Activated B cell treated with CpG ODN at 0.5 μM for 24 hours (primary cell): ENCODE measurements around the gene NEK10. TPM values are rescaled to one million over a fixed set of nuclear protein-coding genes. Genes with fewer than 3 reads are reported as not detected.

Source experiments
- ATAC-seq: fragments of 200-7000 bp; cut with Tn5 transposase; one replicate; pipeline ENCODE4 v1.10.0; 2021; ENCODE audit warnings: low read depth, mild to moderate bottlenecking, moderate library complexity
- CTCF ChIA-PET: fragments of 350-600 bp; sonication (Branson Sonifier 250); formaldehyde crosslinking; loops from one replicate; lab custom pipeline; 2021; ENCODE audit warnings: antibody characterized with exemption; lab: Charles Lee
- POLR2A ChIA-PET: fragments of 350-600 bp; sonication (Branson Sonifier 250); formaldehyde crosslinking; loops from one replicate; lab custom pipeline; 2021; ENCODE audit warnings: antibody characterized with exemption; lab: Charles Lee
- DNase-seq: peaks from one replicate; pipeline ENCODE4 v3.0.0; 2022
- H3K27ac Mint-ChIP-seq: one replicate; pipeline ENCODE4 v1.8.0; 2020; ENCODE audit warnings: mixed read lengths
- H3K27me3 Mint-ChIP-seq: one replicate; pipeline ENCODE4 v1.8.0; 2021; ENCODE audit warnings: mixed read lengths
- H3K36me3 Mint-ChIP-seq: one replicate; pipeline ENCODE4 v1.8.0; 2021; ENCODE audit warnings: low read depth, mixed read lengths
- H3K4me1 Mint-ChIP-seq: one replicate; pipeline ENCODE4 v1.8.0; 2021; ENCODE audit warnings: mixed read lengths
- H3K4me3 Mint-ChIP-seq: one replicate; pipeline ENCODE4 v1.8.0; 2020; ENCODE audit warnings: mild to moderate bottlenecking, mixed read lengths
- H3K9me3 Mint-ChIP-seq: one replicate; pipeline ENCODE4 v1.8.0; 2020; ENCODE audit warnings: mixed read lengths
- intact Hi-C: fragments of 100-400 bp; cut with micrococcal nuclease; formaldehyde crosslinking; loops from one replicate; pipeline ENCODE4 v1.15.1; 2024
- total RNA-seq: library from RNA; stranded (reverse); gene quantifications from 2 replicates; pipeline ENCODE4 v1.2.3, GENCODE V29; 2022
- TF ChIP-seq, protein P1 (sequence below): fragments of 200-600 bp; IDR thresholded peaks from one replicate; pipeline ENCODE4 v1.8.0; 2022; ENCODE audit warnings: antibody characterized with exemption, mild to moderate bottlenecking

The NEK10 gene
- total RNA-seq, 1 donor from 2014 or later, result 0.84 TPM

DNA sequence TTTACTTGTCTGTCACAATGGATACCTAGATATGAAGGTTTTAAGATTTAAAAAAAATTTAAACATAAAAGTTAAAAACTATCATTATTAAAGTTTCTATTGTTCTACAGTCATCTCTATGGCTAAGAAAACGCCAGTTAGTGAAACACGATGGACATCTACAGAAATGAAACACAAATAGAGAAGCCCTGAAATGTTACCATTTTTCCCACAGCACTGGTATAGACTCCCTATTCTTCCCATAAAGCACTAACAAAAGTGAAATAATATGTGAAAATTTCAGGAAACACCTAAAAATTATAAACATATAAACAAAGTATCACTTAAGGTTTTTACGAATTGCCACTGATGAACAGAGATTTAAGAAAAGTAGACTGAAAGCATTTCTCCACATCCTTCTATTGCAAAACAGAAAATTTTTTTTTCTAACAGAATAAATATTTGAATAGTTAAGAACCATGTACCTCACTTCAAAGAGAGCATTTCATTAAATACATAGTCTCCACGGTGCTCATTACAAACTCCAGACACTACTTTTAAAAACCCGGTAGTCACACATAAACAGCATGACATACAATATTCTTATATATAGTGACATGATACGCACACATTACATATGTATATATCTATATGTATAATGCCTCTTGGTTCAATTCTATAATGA is 7.1 kb upstream of the NEK10 start:
- no peak for ATAC-seq
- ChIA-PET CTCF (no interaction called here), POLR2A (no interaction called here)

DNA sequence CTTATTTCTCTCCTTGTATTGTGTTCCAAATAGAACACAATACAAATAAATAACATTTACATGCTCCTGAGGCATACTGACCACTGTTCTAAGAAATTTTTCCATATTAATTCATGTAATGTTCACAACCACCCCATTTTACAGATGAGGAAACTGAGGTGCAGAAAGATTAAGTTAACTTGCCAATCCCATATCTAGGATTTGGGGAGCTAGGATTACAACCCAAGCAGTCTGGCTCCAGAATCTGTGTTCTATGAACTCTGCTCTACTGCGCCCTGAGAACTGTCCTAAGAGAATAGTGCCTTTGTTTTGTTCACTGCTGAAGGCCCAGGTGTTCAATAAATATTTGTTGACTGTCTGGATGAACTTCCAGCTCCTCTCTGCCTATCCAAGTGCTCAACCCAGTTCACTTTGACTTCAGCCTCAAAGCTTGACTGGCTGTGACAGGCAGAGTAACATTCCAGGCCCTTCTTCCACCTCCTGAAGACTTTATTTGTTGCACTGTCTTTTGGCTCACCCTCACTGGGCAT is 3.1 kb downstream of the NEK10 start:
- intact Hi-C loops, result no loop called here
- Mint-ChIP-seq H3K36me3 (peaks cover 2% of the 10 kb centered on the region), H3K4me3 (no peak overlapping the region), H3K4me1 (peaks cover 16% of the 10 kb centered on the region), H3K9me3 (no peaks in the 10 kb centered on the region), H3K27me3 (no peaks in the 10 kb centered on the region), H3K27ac (no peak overlapping the region)
- POLR2A ChIA-PET, result no interaction called here
- DNase-seq (no peak), ATAC-seq (no peak)
- CTCF ChIA-PET, result interaction anchor here (0.6 to 1.8 kb wide), 3 partner anchors 8 to 101 kb away, joined by 3 to 5 read pairs (median 4); no protein-coding TSS in a partner anchor
- TF ChIP-seq, protein P1, sequence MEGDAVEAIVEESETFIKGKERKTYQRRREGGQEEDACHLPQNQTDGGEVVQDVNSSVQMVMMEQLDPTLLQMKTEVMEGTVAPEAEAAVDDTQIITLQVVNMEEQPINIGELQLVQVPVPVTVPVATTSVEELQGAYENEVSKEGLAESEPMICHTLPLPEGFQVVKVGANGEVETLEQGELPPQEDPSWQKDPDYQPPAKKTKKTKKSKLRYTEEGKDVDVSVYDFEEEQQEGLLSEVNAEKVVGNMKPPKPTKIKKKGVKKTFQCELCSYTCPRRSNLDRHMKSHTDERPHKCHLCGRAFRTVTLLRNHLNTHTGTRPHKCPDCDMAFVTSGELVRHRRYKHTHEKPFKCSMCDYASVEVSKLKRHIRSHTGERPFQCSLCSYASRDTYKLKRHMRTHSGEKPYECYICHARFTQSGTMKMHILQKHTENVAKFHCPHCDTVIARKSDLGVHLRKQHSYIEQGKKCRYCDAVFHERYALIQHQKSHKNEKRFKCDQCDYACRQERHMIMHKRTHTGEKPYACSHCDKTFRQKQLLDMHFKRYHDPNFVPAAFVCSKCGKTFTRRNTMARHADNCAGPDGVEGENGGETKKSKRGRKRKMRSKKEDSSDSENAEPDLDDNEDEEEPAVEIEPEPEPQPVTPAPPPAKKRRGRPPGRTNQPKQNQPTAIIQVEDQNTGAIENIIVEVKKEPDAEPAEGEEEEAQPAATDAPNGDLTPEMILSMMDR, result no peak

More for the DNA sequence above, 7.1 kb upstream of the NEK10 start:
- Mint-ChIP-seq H3K27me3 (no peaks in the 10 kb centered on the region), H3K27ac (no peak overlapping the region), H3K4me1 (no peaks in the 10 kb centered on the region), H3K4me3 (no peak overlapping the region), H3K9me3 (no peaks in the 10 kb centered on the region), H3K36me3 (peaks cover 28% of the 10 kb centered on the region)
- intact Hi-C loops, result no loop called here
- no peak for DNase-seq
- TF ChIP-seq, protein P1, result no peak

DNA sequence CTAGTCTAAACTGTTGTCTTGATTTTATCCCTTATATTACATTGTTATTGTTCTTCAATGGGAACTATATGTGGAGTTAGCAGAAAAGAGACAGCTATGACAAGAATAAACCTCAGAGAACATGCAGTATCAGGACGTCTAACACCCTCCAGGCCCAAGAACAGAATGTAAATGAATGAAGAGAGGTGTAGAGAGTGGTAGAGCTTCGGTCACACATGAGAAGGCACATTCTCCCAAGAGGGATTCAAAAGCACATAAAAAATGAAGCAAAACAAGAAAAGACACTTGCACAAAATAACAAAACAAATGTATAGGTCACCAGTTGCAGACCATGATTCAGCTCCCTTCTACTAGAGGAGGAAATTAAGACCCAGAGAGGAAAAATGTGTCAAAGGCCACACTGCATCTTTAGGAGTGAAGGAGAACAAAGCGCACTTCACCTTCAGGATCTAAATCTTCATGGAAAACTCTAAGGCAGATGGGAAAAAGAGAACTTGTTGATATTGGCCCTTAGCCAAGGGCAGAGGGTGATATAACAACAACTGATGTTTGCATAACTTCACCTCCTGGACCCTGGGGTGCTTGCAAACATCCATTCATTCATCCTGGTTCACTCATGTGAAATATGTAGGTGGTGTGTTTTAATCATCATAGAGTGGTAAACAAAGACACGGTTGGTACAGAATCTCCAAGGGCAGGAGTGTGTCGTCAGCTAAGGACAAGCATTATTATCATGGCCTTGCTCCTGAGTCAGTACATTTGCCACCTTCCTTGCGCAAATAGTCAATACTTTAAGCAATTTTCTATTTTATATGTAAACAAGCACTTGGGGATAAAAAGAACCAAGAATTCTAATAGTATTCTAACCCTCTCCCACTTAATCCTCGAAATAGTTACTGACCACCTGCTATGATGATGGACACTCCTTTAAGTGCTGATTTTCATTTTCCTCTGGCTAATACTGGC is 8.8 kb downstream of the NEK10 start:
- intact Hi-C loops, result no loop called here
- CTCF ChIA-PET, result interaction anchor here (1.1 kb wide), 1 partner anchor 107 kb away, joined by 3 read pairs; no protein-coding TSS in a partner anchor
- POLR2A ChIA-PET, result interaction anchor here (0.9 kb wide), 1 partner anchor 9 kb away, joined by 10 read pairs; the partner anchor contains the start of gene NEK10
- Mint-ChIP-seq H3K36me3 (no peaks in the 10 kb centered on the region), H3K4me1 (peaks cover 37% of the 10 kb centered on the region), H3K27me3 (no peaks in the 10 kb centered on the region), H3K9me3 (no peaks in the 10 kb centered on the region), H3K4me3 (peak overlapping the region; percentile 4), H3K27ac (peak overlapping the region; percentile 68)
- ATAC-seq (peak; percentile 53), DNase-seq (no peak)
- TF ChIP-seq, protein P1, result no peak

DNA sequence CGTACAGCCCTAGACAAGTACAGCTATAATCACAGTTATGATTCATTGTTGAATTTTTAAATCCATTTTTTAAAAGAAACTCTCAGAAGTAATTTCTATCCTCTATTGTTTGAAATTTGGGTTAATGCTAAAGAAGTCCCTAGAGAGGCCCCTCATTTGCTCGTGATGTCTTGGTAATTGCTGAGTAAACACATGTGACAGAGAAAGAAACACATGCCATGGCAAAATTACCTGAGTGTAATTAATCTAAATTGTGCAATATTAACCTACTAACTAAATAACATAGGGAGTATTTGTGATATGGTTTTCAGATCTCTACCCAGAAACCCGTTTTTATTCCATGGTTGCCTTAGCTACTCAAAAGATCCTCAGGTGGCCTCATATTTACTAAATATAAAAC is 10.8 kb downstream of the NEK10 start:
- intact Hi-C loops, result loop anchor here (5.0 kb wide), 1 partner anchor 34 kb away; no protein-coding TSS in a partner anchor
- ATAC-seq, result no peak
- DNase-seq, result no peak
- Mint-ChIP-seq H3K27me3 (no peaks in the 10 kb centered on the region), H3K4me3 (no peak overlapping the region), H3K4me1 (peaks cover 37% of the 10 kb centered on the region), H3K9me3 (no peaks in the 10 kb centered on the region), H3K27ac (no peak overlapping the region), H3K36me3 (no peaks in the 10 kb centered on the region)
- ChIA-PET CTCF (interaction anchor here (0.6 to 1.3 kb wide), 16 partner anchors 7 to 990 kb away, joined by 3 to 26 read pairs (median 4); partner anchors contain the start of genes AZI2, NEK10, SLC4A7 and ZCWPW2), POLR2A (no interaction called here)
- TF ChIP-seq, protein P1, result no peak
